Coronary artery (tissue), 2 donors: ENCODE data around the gene TXNRD1.
"Not testable (repeated sequence)": the region's sequence is repeated elsewhere in the genome, so short reads cannot be mapped to it uniquely, and the experiment has no call there.

Experiments
- DNase-seq: peaks from one replicate; pipeline ENCODE4 v3.0.0-alpha.2; 2017; ENCODE audit warnings: low spot score
- H3K27ac ChIP-seq, 2 donors: fragments of 200-600 bp; sonication (generic); one replicate each; pipeline ENCODE4 v1.5.1; 2016 to 2019
- H3K4me3 ChIP-seq: fragments of 200-600 bp; sonication (generic); 2 replicates; pipeline ENCODE4 v1.5.1; 2016; ENCODE audit warnings: mild to moderate bottlenecking, moderate library complexity
- TF ChIP-seq, protein P1 (sequence below): fragments of 200-600 bp; sonication (generic); IDR thresholded peaks from one replicate; pipeline ENCODE4 v1.5.1; 2019; ENCODE audit warnings: antibody characterized with exemption

Gene TXNRD1

DNA sequence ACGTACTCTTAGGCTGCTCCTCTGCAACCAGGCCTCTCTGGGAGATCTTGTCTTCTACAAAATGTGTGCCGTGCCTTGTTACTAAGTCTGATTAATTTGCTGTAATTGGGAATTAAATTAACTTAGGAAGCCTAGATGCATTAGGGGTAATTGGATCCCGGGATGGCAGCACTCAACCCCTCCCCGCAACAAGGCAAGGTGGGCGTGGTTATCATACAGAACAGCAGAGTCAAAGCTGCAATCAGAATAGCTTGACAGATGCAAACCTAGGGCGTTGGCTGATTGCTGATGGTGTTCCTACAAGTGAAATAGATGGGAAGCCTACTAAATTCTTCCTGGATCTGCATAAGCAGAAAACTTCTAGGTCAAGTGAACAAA is 43.0 kb upstream of the TXNRD1 start:
- Histone ChIP-seq H3K27ac (no peak overlapping the region), H3K4me3 (no peak overlapping the region)
- TF ChIP-seq, protein P1, sequence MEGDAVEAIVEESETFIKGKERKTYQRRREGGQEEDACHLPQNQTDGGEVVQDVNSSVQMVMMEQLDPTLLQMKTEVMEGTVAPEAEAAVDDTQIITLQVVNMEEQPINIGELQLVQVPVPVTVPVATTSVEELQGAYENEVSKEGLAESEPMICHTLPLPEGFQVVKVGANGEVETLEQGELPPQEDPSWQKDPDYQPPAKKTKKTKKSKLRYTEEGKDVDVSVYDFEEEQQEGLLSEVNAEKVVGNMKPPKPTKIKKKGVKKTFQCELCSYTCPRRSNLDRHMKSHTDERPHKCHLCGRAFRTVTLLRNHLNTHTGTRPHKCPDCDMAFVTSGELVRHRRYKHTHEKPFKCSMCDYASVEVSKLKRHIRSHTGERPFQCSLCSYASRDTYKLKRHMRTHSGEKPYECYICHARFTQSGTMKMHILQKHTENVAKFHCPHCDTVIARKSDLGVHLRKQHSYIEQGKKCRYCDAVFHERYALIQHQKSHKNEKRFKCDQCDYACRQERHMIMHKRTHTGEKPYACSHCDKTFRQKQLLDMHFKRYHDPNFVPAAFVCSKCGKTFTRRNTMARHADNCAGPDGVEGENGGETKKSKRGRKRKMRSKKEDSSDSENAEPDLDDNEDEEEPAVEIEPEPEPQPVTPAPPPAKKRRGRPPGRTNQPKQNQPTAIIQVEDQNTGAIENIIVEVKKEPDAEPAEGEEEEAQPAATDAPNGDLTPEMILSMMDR, result no peak
- DNase-seq, result no peak

DNA sequence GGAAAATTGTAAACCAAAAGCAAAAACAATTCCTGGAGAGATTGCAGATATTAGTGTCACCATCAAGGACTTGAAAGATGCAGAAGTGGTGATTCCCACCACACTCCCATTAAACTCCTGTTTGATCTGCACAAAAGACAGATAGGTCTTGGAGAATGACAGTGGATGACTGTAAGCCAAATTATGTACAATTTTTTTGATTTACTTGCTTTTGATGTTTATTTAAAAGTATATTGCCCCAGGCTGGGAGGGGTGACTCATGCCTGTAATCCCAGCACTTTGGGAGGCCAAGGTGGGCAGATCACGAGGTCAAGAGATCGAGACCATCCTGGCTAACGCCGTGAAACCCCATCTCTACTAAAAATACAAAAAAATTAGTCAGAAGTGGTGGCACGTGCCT is 41.8 kb upstream of the TXNRD1 start:
- DNase-seq, H3K4me3 ChIP-seq, H3K27ac ChIP-seq: not testable (repeated sequence)

DNA sequence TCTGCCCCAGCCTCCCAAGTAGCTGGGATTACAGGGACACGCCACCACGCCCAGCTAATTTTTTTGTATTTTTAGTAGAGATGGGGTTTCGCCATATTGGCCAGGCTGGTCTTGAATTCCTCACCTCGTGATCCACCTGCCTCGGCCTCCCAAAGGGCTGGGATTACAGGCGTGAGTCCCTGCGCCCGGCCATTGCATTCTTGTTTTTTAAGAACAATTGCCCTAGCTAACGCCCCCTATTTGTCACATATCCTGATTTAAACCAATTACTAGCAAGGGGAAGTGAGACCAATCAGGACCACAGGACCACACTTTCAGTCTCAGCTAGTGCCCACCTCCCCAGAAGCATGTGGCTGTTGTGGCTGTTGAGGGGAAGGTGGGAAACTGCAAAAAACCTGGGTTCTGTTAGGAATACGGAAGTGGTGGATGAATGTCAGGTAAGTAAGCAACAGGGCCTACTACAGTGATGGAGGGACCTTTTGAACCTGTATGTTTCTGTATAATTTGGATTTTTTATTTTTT is 39.8 kb upstream of the TXNRD1 start:
- Histone ChIP-seq H3K4me3 (no peak overlapping the region), H3K27ac (no peak overlapping the region)
- TF ChIP-seq, protein P1, result no peak
- no peak for DNase-seq

DNA sequence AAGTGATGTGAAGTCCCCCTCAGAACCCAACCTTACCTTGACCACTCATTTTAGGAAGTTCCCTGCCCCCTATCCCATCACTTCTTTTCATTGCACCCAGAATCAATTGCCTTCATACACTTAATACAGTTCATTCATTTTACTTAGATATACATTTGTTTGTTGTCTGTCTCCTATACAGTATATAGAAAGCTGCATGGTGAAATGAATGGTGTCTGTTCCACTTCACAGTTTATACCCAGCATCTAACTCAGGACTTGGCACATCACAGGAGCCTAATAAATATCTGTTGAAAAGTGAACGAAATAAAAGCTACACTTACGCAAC is 38.3 kb upstream of the TXNRD1 start:
- no peak for DNase-seq
- TF ChIP-seq, protein P1, result no peak
- H3K27ac ChIP-seq, result peak overlapping the region; percentile 79 to 92
- no peak overlapping the region for H3K4me3 ChIP-seq

DNA sequence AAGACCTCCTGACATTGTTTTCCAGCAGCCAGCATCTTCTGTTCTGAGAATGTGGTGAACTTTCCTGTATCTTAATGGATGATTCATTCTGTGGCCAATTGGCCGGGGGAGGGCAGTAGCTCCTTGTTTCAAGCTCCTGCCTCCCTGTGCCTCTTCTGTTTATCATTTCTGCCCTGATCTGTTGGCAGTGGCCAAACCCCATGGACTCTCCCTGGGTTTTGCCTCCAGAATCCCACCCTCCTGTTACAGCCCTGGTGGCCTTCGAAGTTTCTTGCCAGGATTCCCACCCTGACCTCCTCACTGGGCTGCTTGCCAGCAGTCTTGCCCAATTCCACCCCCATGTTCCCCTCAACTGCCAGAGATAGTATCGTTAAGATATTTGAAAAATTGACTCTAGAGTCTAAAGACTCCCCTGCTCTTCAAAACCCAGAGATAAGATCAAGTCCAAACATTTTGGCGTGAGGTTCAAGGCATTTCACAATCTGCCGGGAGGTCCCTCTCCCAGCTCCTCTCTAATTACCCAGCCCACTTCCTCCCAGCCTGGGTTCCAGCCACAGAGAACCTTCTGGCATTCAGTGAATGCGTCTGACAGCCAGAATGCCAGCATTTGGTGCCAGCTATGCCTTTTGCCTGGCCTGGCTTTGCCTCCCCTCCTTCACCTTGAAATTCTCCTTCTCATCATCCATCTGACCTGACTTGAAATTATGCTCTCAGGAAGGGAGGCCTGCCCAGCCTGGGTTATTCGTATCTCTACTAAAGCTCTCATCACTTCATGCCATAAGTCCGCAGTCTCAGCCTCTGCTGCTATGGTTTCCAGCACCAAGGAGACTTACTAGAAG is 37.7 kb upstream of the TXNRD1 start:
- DNase-seq, result peak; percentile 91
- TF ChIP-seq, protein P1, result no peak

DNA sequence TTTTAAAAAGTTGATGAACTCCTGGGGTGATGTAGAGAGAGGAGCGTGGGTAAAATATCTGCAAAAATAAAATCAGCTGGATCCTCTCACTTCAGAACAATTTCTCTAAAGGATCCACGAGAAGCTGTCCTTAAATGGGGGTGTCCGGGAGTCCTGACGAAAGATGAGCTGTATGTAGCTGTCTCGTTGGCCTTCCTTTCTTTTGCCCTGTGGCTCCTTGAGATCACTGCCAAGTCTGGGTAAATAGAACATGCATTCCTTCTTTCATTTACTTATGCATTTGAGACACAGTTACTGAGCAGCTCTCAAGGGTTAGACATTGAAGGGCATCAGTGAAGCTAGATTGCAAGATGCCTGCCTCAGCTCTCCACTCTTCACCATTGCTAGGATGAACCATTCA is 35.2 kb upstream of the TXNRD1 start:
- TF ChIP-seq, protein P1, result no peak
- Histone ChIP-seq H3K27ac (peak overlapping the region; percentile 79 to 92), H3K4me3 (no peak overlapping the region)
- no peak for DNase-seq

More for the DNA sequence above, 37.7 kb upstream of the TXNRD1 start:
- Histone ChIP-seq H3K4me3 (no peak overlapping the region), H3K27ac (peak overlapping the region; percentile 79 to 92)

DNA sequence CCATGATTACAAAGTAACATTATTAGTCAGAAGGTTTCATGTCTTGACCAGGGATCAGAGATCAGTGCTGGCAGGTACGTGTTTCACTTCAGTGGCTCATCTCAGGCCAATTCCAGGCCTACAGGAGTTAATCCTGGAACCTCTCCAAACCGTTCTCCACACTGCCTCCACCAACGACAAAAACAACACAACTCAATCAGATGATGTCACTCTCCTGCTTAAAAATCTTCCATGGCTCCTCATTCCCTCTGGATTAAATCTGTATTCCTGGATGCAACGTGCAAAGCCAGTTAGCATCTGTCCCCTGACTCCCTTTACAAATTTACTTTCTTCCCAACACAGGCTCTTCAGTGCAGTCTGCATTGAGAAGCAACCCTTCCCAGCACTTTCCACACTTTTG is 34.3 kb upstream of the TXNRD1 start:
- peak overlapping the region; percentile 79 to 92 for H3K27ac ChIP-seq
- DNase-seq, result no peak
- no peak overlapping the region for H3K4me3 ChIP-seq
- TF ChIP-seq, protein P1, result no peak
